ENCODE data around the gene C12orf75.
A peak's percentile ranks its signal among the peaks of the same experiment; 100 is the strongest.

C12orf75 gene

GRCh38 chr12:105420659-105421240 lies 90.3 kb downstream of the C12orf75 start:
- peak; percentile 57 for DNase-seq (ENCODE audit: extremely low spot score)
- CTCF ChIA-PET: interaction anchor here (0.5 to 4.1 kb wide), 24 partner anchors 10 to 1197 kb away, joined by 3 to 93 read pairs (median 3); partner anchors contain the start of gene NUAK1
- TF ChIP-seq CTCF (IDR thresholded peaks at IDR 0.05; ENCODE audit: control extremely low read depth, extremely low read depth, low read depth, missing control alignments): peak; percentile 89
- POLR2A ChIA-PET: no interaction called here

All from GM10248 (cell line).